ENCODE measurements around the gene POC1B.

The POC1B gene

DNA sequence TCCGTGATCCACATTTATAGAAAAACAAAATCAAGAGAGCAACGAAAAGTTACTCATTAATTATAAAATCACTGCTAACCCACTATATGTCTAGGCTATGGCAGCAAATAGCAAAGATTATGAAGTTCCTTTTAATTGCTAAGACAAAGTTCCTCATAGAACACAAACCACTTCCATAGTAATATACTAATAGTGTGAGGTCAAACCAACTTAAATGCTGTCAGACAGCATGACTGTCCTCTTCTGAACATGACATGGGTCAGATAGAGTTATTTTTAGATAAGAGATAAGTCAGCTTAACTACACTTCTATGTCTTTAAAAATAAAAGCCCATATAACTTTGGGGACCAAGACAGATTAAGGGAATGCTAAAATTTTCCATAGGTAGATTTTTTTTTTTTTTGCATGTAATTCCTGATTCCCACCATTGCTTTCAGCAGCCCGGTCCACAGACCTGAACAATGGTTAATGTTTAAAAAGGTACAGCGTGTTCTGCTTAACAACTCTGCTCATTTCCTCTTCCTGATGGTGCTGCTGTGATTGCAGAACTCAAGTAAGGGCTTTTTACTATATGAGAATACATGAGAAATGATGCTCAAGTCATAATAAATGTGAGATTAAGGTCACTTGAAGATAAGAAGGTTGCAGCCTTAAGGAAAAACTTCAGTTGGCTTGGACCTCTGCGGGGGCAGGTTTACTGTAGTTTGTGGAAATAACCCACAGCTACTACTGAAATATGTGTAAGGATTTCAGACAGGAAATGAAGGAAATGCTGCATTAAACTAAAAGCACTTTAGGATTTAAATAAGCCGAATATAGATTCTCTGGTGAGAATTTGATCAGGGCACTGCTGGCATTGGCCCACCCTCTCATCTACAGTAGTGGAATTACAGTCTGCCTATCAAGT, 135.8 kb downstream of the POC1B start:
- no peak for DNase-seq (ENCODE audit: low read depth in 2 of 2)

- DNase-seq (ENCODE audit: low read depth in 2 of 2): no peak
Measured at GRCh38 chr12:89386138-89386537, 139.7 kb downstream of the POC1B start.

GRCh38 chr12:89384807-89385206, 141.0 kb downstream of the POC1B start:
- no peak for DNase-seq (ENCODE audit: low read depth in 2 of 2)

DNA sequence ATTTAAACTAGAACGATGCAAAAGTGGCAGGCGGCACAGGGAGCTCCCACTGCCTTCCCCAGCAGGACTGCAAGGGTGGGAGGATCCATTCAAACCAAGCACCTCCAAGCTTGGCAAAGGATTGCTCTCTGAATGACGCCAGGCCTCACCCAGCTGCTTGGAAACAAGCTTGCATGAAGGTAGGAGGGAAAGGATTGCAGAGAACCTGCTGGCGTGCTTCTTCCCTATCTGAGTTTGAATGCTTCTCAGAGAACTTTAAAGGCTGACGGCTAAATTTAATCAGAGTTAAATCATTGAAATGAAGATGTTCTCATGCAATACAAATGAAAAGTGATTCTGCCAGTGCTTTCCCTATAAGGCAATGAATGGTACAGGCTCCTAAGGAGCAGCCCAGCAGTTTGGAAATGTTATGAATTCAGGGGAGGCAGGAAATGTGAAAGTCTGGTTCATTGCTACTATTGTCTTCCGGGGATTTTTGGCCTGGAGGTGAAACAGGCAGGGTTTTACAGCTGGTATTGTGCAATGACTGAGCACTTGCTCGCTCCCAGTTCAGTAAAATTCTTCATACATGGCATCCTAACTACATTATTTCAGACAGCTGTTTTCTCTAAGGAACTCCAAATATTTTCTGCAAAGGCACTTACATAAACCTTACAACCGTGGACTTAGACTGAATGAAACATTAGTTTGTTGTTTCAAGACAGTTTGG, 141.6 kb downstream of the POC1B start:
- no peak for DNase-seq (ENCODE audit: low read depth in 2 of 2)

- DNase-seq (ENCODE audit: low read depth in 2 of 2): no peak
Measured at GRCh38 chr12:89383235-89384049, 142.4 kb downstream of the POC1B start.

DNA sequence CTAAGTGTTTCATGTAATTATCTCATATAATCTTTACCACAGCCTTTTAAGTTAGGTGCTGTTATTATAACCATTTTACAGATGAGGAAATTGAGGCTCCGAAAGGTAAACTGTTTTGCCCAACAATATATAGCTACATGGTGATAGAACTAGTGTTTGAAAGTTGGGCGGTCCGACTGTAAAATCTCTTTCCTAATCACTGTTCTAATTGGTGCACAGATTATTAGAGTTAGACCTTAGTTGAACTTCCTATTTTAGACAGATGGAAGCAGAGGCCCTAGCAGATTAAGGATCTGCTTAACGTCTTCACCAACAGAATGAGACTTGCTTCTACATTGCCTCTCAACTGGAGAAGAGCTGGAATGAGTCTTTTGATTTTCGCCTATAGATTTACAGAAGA, 143.5 kb downstream of the POC1B start:
- no peak for DNase-seq (ENCODE audit: low read depth in 2 of 2)

- DNase-seq (ENCODE audit: low read depth in 2 of 2): no peak
Measured at GRCh38 chr12:89379839-89380467, 145.9 kb downstream of the POC1B start.

GRCh38 chr12:89379148-89379838, 146.6 kb downstream of the POC1B start:
- no peak for DNase-seq (ENCODE audit: low read depth in 2 of 2)

GRCh38 chr12:89376844-89377243, 149.0 kb downstream of the POC1B start:
- DNase-seq (ENCODE audit: low read depth in 2 of 2): no peak

GRCh38 chr12:89376202-89376529, 149.7 kb downstream of the POC1B start:
- no peak for DNase-seq (ENCODE audit: low read depth in 2 of 2)

DNA sequence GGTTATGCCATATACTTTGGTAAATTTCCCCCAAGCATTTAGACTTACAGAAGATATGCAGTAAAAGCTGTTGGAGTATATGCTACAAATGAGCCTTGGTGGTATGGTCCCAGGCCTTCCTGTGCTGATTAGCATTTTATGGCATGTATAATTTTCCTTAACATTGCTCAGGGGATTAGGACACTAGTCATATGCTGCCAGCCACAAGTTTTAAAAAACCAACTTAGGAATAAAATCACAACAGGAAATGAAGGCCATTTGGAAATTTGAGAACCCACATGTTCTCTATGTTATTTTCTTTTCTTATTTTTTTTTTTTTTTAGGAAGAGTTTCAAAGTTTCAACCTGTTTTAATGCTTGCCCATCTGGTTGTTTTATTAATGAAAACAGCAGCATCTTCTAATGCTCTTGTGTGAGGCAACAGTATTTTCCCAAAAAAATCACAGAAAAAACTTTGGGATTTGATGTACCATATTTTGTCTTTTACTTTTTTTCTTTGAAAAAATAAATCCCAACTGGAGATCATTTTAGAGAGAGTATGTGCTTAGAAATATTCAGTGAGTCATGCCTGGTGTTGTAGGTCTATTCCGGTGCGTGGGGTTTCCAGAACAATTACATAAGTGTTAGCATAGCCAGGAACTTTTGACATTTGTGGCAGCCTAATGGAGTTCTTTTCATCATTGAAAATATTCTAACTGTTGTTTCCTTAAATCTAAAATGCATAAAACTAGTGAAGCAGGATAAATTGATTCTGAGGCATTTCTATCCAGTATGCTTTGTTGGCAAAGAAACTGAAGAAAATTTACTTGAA, 151.9 kb downstream of the POC1B start:
- no peak for DNase-seq (ENCODE audit: low read depth in 2 of 2)

DNA sequence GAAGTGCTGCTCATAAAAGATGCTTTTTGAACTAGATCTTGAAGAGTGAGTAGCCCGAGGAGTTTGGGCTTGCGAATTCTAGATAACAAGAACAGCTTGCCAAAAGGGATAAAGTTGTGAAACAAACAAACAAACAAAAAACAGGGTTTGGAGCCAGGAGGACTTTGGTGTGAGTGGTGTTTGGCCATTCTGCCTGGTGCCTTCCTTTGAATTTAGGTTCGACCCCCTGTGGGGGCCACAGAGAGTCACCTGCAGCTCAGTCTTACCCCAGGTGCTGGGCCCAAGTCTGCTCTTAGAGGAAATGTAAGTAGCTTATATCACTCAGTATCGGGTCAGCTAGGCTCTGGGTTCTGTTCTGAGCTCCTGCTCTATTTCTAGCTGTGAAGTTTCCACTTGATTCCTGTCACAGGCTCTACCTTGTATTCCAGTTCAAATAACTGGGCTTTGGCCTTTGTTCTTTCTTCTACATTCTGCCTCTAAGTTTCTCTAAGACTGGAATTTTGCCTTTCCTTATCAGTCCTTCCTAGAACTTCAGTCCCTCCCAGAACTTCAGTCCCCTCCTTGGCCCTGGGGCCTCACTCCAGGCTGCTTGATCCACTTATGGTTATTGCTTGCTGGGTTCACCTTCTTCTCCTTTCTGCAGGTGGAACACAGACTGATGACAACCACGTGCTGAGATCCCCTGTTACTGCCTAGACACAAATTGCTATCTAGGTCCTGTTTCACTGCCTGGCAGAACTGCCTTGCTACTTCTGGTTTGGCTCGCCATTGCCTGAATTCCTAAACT, 153.1 kb downstream of the POC1B start:
- no peak for DNase-seq (ENCODE audit: low read depth in 2 of 2)

GRCh38 chr12:89370850-89371249, 155.0 kb downstream of the POC1B start:
- DNase-seq (ENCODE audit: low read depth in 2 of 2): no peak

DNA sequence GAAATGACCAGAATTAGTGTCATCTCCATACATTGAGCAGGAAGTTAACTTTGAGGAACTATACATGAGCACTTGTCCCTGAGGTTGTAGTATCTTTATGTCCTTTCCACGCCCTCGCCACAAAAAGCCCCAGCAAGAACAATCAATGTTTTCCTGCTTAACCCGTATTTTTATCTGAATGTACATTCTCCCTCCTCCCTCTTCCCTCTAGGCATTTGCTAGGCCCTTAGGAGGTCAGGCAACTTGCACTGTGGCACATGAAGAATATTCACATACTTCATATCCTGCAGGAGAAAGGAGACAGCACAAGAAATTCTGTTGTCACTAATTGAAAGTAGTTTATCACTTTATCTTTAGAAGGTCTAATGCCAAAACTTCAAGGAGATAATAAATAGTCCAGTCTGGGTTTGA, 155.4 kb downstream of the POC1B start:
- no peak for DNase-seq (ENCODE audit: low read depth in 2 of 2)
